ENCODE measurements around the gene SLC1A4.
"Not testable (repeated sequence)": the region's sequence is repeated elsewhere in the genome, so short reads cannot be mapped to it uniquely, and the experiment has no call there.

The SLC1A4 gene

DNA sequence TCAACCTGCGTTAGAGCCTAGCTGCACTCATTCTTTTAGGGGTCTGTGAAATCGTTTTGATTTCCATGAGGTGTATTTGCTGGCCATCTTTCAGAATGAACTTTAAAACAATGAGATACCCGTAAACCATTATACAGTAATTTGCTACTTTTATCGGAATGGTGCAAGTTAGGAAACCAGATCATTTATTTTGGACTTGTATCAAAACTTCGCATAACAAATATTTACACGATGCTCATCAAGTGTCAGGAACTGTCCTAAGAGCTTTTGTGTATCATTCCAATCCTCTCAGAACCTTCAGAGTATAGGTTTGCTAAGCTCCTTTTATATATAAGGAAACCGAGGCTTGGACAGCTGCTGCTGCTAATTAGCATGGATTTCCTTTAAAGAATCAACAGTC, 22.4 kb upstream of the SLC1A4 start:
- FAIRE-seq = no peak

DNA sequence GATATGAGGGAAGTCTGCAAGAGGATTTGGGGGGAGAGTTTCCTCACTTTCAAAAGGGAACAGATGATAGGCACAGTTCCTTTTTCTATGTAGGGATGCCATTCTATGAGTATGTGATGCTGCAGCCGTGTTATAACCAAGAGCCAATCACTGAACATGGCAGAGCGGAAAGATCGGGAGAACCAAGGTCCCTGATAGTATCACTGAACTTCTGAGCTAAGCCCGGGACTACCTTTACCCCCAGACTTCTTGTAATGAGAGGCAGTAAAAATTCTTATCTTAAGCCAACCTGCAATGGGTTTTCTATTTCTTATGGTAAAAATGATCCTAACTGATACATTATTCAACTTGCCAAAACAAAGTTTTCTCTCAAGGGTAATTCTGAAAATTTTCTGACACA, 21.6 kb upstream of the SLC1A4 start:
- no peak for FAIRE-seq

DNA sequence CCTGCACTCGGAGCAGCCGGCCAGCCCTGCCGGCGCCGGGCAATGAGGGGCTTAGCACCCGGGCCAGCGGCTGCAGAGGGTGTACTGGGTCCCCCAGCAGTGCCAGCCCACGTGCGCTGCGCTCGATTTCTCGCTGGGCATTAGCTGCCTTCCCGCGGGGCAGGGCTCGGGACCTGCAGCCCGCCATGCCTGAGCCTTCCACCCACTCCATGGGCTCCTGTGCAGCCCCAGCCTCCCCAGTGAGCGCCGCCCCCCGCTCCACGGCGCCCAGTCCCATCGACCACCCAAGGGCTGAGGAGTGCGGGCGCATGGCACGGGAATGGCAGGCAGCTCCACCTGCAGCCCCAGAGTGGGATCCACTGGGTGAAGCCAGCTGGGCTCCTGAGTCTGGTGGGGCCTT, 20.1 kb upstream of the SLC1A4 start:
- FAIRE-seq = not testable (repeated sequence)

- FAIRE-seq = no peak
Measured at GRCh38 chr2:64970495-64970894, 18.7 kb upstream of the SLC1A4 start.

DNA sequence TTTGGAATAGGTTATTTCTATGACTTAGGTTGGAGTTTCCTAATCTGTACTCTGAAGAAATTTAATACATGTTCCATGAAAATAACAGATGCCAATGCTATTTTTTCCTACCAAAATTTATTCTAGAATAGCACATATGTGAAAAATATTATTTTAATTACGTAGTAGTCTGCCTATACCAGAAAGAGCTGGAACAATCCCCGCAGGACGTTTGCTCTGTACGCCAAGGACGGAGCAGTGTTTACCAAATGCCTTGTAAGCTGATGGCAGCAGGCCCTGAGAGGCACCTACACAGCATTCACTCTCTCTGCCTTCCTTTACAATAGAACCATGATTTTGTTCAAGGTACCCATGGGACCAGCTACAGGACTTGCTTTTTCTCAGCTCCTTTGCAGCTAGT, 16.8 kb upstream of the SLC1A4 start:
- no peak for FAIRE-seq

- FAIRE-seq = no peak
Measured at GRCh38 chr2:64972876-64973275, 16.3 kb upstream of the SLC1A4 start.

DNA sequence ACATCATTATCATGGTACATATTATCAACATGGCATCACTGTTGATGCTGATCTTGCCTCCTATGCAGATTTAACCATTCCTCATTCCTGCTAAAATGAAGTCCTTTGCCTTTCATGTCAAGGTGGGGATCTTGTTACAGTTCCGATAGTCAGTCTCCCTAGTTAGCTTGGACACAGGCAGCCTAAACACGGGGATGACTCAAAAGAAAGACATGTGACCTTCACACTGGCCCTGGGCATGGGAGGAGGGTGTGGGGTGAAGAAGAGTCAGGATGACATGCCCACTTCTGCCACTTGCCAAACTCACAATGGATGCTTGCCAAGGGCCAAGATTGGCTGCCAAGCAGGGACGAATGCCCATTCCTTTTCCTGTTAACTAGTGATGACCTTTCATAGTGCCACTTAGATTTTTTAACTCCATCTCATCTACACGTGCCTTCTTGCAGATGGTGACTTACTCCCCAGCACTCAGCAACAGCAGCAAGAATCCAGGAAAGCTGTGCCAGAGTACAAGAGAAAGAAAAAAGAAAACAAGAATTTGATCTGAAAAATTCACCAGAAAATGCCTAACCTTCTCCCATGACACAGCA, 13.9 kb upstream of the SLC1A4 start:
- FAIRE-seq = no peak

DNA sequence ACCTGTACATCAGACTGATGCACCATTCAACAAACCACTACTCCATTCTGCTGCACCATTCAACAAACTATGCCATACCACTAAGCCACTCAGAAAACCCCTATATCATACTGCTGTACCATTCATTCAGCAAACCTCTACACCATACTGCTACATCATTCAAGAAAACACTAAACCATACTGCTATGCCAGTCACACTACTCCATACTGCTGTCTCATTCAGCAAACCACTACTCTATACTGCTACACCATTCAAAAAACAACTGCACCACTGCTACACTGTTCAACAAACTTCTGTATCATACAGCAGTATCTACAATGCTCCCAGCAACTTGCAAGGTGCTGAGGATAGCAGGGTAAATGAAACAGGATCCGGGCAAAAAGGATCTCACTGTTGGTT, 12.9 kb upstream of the SLC1A4 start:
- no peak for FAIRE-seq

- no peak for FAIRE-seq
Measured at GRCh38 chr2:64978514-64979268, 10.5 kb upstream of the SLC1A4 start.

GRCh38 chr2:64979744-64980143, 9.5 kb upstream of the SLC1A4 start:
- no peak for FAIRE-seq

DNA sequence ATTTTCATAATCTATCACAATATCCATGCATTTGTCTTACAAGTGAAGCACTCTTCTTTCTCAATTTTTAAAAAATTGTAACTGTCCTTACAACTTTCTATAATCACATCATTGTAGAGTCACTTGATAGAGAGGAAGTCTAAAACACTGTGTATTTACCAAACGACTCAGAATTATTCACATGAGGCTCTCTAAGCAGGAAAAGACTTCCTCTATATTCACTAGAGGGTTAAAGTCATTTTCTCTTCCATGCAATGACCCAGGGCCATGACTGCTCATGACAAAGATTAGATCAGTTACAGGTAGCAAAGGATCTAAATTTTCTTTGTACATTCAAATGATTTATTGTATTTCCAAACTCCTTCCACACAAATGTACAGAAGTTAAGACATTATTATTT, 9.0 kb upstream of the SLC1A4 start:
- FAIRE-seq = no peak

GRCh38 chr2:64982311-64982857, 6.8 kb upstream of the SLC1A4 start:
- FAIRE-seq = no peak

DNA sequence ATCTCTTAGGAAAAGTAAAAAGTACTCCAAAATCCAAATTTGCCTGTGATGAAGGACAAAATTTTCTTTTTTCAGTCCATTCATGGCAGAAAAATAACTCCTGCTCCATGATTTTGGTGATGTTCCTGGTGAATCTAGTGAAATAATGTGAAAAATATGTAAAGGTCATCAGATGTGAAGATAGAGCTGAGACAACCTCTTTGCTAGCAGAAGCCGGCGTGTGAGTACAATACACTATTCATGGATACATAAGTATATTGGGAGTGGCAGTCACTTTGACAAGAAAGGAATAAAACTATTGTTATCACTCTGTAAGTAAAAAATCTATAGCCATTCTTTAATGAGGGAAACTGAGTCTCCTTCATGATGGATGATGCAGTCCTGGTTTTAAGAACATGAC, 6.3 kb upstream of the SLC1A4 start:
- FAIRE-seq = no peak

- FAIRE-seq = no peak
Measured at GRCh38 chr2:64985447-64985846, 3.8 kb upstream of the SLC1A4 start.

DNA sequence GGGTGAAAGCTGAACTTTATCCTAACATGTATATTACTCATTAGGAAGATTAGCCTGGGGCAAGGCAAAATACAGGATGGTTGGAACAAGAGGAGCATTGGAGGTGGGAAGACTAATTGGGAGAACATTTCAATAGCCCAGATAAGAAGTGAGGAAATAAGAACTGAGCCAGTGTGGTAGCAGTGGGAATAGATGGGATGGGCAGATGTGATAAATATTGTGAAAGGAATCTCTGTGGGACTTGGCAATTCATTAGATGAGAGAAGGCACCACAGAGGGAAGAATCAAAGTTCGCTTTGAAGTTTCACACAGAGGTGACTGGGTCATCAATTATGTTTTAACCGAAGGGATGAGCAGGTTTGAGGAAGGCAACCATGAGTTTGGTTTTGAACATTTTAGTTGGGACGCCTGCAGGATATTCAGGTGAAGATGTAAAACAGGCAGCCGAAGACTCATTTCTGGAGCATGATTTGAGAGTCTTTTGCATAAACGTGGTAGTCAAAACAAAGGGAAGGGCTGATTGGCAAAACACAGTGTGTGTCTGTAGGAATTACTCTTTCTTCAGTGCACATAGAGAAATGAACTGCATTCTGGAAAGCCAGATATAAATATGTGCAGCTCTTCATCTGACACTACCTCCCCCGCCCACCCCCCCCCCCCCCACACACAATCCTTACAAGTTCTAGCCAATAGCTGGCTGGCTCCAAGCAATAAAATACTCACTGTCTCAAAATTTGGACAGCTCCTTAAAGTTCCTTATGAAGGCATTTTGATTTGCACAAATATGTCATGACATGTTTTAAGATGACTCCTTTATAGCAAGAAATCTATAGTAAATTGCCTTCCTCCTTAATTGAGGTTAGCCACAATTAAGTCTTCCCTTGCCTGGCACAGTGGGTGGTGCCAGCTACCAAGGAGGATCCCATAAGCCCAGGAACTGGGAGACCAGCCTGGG, 1.9 kb upstream of the SLC1A4 start:
- FAIRE-seq = no peak

- no peak for FAIRE-seq
Measured at GRCh38 chr2:64987956-64988419, 1.2 kb upstream of the SLC1A4 start.

DNA sequence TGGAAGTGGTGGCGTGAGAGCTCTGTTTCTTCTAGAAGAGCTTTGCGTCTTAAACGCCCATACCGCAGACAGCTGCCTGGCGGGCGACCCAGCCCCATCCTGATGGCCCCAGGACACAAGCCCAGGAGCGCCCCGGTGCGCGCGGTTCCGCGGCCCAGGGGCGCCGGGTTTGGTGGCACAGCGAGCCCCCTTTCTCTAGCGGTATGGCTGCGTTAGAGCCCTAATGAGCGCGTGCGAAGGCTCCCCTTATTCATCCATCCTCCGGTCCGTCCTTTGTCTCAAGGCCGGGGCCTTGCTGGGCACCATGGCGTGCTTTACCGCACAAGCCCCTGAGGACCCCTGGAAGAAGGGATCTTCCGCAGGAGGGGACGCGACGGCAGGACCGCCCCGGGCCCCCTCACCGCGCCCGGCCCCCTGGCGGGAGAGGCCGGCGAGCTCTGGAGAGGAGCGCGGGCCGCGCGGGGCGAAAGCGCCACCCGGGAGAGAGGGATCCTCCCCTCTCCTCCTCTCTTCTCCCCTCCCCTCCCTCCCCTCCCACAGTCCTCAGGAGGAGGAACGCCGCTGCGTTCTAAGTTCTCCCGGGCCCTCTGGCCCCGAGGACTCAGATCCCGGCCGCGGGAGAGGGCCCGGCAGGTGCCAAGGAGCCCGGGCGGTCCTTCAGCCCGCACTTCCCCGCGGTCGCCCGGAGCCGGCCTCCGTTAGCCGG, 626 bp upstream of the SLC1A4 start:
- no peak for FAIRE-seq

GRCh38 chr2:64989982-64990614, 899 bp downstream of the SLC1A4 start:
- FAIRE-seq = no peak

GRCh38 chr2:64990876-64991275, 1.7 kb downstream of the SLC1A4 start:
- FAIRE-seq = no peak

DNA sequence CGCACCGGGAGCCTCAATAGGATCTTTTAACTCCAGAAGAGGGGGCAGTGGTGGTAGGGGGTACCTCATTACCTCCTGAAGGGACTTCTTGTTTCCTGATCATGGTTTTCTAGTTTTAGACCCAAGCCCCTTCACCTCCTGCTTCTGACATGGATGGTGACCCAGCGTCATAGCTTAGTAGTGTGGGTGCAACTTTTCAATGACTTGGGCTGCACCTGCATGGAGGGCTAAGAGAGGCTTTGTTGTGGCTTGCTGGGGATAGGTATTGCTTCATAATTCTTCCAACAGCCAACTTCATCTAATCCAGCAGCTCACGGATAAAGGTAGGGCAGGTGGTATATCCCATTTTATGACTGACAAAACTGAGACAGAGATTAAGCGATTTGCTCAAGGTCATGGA, 3.0 kb downstream of the SLC1A4 start:
- no peak for FAIRE-seq

- no peak for FAIRE-seq
Measured at GRCh38 chr2:64992990-64993389, 3.8 kb downstream of the SLC1A4 start.

- no peak for FAIRE-seq
Measured at GRCh38 chr2:64995041-64995440, 5.8 kb downstream of the SLC1A4 start.

All from A204.1 (cell line).